HepG2 (cell line): ENCODE measurements around the gene IL4I1.

ENCODE experiments used
- EHMT2 ChIP-seq: fragments of 200-600 bp; sonication (generic); IDR thresholded peaks from 2 replicates; pipeline ENCODE4 v1.7.0; 2017; ENCODE audit warnings: antibody characterized with exemption, low read depth, low read length, borderline replicate concordance
- FOXJ3 ChIP-seq: sonication (generic); formaldehyde crosslinking; IDR thresholded peaks from 2 replicates; pipeline ENCODE4 v1.4.0; 2020; ENCODE audit warnings: missing genetic modification reagents, mild to moderate bottlenecking, borderline replicate concordance
- MED1 ChIP-seq: sonication (generic); formaldehyde crosslinking; IDR thresholded peaks from 2 replicates; pipeline ENCODE4 v1.4.0; 2020; ENCODE audit warnings: missing genetic modification reagents
- REPIN1 ChIP-seq: sonication (generic); formaldehyde crosslinking; IDR thresholded peaks from 2 replicates; pipeline ENCODE4 v1.8.0; 2022; ENCODE audit warnings: missing genetic modification reagents, low read depth, mild to moderate bottlenecking, borderline replicate concordance
- SMAD1 ChIP-seq: sonication (generic); formaldehyde crosslinking; IDR thresholded peaks from 2 replicates; pipeline ENCODE4 v1.4.0; 2020; ENCODE audit warnings: missing genetic modification reagents, low read depth, mild to moderate bottlenecking, borderline replicate concordance
- SRF ChIP-seq: IDR thresholded peaks from 2 replicates; pipeline ENCODE4 v1.6.1; 2011; ENCODE audit warnings: mild to moderate bottlenecking, low read depth, low read length, moderate library complexity
- ZNF251 ChIP-seq: sonication (generic); formaldehyde crosslinking; IDR thresholded peaks from 2 replicates; pipeline ENCODE4 v1.9.0; 2021; ENCODE audit warnings: mild to moderate bottlenecking, missing genetic modification reagents
- ZNF777 ChIP-seq: sonication (generic); formaldehyde crosslinking; IDR thresholded peaks from 2 replicates; pipeline ENCODE4 v1.4.0; 2020; ENCODE audit warnings: missing genetic modification reagents
- TF ChIP-seq, protein P1 (sequence below), 2 experiments: sonication (generic) in 1 of 2; formaldehyde crosslinking in 1 of 2; IDR thresholded peaks; 2 replicates each; pipeline versions ENCODE4 v1.5.1 to v1.6.1; 2011 to 2020; ENCODE audit warnings: borderline replicate concordance in 1 of 2, low read depth in 1 of 2, low read length in 1 of 2, mild to moderate bottlenecking in 1 of 2, missing genetic modification reagents in 1 of 2, moderate library complexity in 1 of 2
- TF ChIP-seq, protein P2 (sequence below): fragments of 450-650 bp; IDR thresholded peaks from 2 replicates; pipeline ENCODE4 v1.6.1; 2017; ENCODE audit warnings: mild to moderate bottlenecking
- TF ChIP-seq, protein P3 (sequence below): IDR thresholded peaks from 2 replicates; pipeline ENCODE4 v1.6.1; 2016; ENCODE audit warnings: missing compliant biosample characterization, missing genetic modification reagents, borderline replicate concordance
- TF ChIP-seq, protein P4 (sequence below): sonication (generic); formaldehyde crosslinking; IDR thresholded peaks from 2 replicates; pipeline ENCODE4 v1.4.0; 2020; ENCODE audit warnings: low read depth, mild to moderate bottlenecking, missing genetic modification reagents
- TF ChIP-seq, protein P5 (sequence below): sonication (generic); formaldehyde crosslinking; IDR thresholded peaks from 2 replicates; pipeline ENCODE4 v1.4.0; 2020; ENCODE audit warnings: missing genetic modification reagents

DNA sequence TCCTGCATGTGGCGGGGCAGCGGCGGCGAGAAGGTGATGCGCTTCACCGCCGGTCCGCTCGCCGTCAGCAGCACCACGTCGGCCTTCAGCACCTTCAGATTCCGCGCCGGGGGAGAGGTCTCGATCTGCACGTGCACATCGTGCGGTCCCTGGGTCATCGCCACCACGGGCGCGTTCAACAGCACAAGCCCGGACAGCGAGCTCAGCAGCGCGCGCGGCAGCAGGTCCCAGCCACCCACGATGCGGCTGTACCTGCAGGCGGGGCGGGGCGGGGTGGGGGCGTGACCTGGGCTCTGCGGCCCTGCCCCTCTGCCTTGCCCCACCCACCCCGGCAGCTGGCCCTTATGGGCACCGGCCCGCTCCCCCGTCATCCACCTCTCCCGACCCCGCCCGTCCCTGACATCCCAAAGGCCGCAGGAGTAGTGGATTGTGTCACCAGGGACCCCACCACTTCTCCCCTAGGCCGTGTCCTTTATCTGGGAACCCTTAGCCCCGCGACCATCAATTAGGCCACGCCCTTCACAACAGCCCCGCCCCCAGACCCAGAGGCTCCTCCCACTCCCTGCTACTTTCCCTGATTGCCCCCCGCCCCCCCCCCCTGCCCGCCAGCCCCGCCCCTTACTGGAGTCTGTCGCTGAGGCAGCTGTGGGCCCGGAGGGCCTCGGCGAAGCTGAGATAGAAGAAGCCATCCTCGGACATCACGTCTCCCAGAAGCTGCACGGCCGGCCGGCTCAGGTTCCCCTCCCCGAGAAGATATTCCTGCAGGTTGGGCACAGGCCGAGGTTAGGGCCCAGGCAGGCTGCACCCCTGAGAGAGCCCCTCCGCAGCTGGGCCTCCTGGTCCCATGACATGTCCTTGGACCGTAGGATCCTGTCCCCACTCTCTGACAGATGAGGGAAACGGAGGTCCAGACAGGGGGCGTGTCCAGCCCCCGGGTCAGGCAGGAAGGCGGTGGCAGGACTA is 6.1 kb downstream of the IL4I1 start:
- TF ChIP-seq, protein P1, sequence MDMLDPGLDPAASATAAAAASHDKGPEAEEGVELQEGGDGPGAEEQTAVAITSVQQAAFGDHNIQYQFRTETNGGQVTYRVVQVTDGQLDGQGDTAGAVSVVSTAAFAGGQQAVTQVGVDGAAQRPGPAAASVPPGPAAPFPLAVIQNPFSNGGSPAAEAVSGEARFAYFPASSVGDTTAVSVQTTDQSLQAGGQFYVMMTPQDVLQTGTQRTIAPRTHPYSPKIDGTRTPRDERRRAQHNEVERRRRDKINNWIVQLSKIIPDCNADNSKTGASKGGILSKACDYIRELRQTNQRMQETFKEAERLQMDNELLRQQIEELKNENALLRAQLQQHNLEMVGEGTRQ (IDR thresholded peaks at IDR 0.05; ENCODE audit: low read depth, low read length): no peak
- TF ChIP-seq, protein P1 (CRISPR knock-in tag; IDR thresholded peaks at IDR 0.05; ENCODE audit: borderline replicate concordance): no peak
- TF ChIP-seq, protein P2, sequence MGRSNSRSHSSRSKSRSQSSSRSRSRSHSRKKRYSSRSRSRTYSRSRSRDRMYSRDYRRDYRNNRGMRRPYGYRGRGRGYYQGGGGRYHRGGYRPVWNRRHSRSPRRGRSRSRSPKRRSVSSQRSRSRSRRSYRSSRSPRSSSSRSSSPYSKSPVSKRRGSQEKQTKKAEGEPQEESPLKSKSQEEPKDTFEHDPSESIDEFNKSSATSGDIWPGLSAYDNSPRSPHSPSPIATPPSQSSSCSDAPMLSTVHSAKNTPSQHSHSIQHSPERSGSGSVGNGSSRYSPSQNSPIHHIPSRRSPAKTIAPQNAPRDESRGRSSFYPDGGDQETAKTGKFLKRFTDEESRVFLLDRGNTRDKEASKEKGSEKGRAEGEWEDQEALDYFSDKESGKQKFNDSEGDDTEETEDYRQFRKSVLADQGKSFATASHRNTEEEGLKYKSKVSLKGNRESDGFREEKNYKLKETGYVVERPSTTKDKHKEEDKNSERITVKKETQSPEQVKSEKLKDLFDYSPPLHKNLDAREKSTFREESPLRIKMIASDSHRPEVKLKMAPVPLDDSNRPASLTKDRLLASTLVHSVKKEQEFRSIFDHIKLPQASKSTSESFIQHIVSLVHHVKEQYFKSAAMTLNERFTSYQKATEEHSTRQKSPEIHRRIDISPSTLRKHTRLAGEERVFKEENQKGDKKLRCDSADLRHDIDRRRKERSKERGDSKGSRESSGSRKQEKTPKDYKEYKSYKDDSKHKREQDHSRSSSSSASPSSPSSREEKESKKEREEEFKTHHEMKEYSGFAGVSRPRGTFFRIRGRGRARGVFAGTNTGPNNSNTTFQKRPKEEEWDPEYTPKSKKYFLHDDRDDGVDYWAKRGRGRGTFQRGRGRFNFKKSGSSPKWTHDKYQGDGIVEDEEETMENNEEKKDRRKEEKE: no peak
- TF ChIP-seq REPIN1 (CRISPR knock-in tag) (no peak), FOXJ3 (CRISPR knock-in tag) (no peak), EHMT2 (no peak), SRF (no peak), ZNF251 (no peak), MED1 (CRISPR knock-in tag) (no peak), ZNF777 (no peak), SMAD1 (CRISPR knock-in tag) (no peak)
- TF ChIP-seq, protein P3, sequence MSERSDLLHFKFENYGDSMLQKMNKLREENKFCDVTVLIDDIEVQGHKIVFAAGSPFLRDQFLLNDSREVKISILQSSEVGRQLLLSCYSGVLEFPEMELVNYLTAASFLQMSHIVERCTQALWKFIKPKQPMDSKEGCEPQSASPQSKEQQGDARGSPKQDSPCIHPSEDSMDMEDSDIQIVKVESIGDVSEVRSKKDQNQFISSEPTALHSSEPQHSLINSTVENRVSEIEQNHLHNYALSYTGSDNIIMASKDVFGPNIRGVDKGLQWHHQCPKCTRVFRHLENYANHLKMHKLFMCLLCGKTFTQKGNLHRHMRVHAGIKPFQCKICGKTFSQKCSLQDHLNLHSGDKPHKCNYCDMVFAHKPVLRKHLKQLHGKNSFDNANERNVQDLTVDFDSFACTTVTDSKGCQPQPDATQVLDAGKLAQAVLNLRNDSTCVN (CRISPR knock-in tag): no peak
- TF ChIP-seq, protein P4, sequence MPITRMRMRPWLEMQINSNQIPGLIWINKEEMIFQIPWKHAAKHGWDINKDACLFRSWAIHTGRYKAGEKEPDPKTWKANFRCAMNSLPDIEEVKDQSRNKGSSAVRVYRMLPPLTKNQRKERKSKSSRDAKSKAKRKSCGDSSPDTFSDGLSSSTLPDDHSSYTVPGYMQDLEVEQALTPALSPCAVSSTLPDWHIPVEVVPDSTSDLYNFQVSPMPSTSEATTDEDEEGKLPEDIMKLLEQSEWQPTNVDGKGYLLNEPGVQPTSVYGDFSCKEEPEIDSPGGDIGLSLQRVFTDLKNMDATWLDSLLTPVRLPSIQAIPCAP (CRISPR knock-in tag): no peak
- TF ChIP-seq, protein P5, sequence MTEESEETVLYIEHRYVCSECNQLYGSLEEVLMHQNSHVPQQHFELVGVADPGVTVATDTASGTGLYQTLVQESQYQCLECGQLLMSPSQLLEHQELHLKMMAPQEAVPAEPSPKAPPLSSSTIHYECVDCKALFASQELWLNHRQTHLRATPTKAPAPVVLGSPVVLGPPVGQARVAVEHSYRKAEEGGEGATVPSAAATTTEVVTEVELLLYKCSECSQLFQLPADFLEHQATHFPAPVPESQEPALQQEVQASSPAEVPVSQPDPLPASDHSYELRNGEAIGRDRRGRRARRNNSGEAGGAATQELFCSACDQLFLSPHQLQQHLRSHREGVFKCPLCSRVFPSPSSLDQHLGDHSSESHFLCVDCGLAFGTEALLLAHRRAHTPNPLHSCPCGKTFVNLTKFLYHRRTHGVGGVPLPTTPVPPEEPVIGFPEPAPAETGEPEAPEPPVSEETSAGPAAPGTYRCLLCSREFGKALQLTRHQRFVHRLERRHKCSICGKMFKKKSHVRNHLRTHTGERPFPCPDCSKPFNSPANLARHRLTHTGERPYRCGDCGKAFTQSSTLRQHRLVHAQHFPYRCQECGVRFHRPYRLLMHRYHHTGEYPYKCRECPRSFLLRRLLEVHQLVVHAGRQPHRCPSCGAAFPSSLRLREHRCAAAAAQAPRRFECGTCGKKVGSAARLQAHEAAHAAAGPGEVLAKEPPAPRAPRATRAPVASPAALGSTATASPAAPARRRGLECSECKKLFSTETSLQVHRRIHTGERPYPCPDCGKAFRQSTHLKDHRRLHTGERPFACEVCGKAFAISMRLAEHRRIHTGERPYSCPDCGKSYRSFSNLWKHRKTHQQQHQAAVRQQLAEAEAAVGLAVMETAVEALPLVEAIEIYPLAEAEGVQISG: no peak
